Neural cell (in vitro differentiated cells): ENCODE results near the gene KIF5B. TPM values are rescaled to one million over a fixed set of nuclear protein-coding genes. Genes with fewer than 3 reads are reported as not detected.
"Not testable (repeated sequence)": the region's sequence is repeated elsewhere in the genome, so short reads cannot be mapped to it uniquely, and the experiment has no call there.

Source experiments
- H2AFZ ChIP-seq: fragments of 200-600, 300-800 bp; sonication (generic), shearing (Covaris generic); 2 replicates; pipeline ENCODE4 v1.6.0; 2014; ENCODE audit warnings: low read depth, mild to moderate bottlenecking, antibody characterized with exemption, low read length, moderate library complexity
- H3F3A ChIP-seq: fragments of 200-600 bp; shearing (Covaris generic); 2 replicates; pipeline ENCODE4 v1.6.1; 2016; ENCODE audit warnings: mild to moderate bottlenecking, moderate library complexity, mixed read lengths, antibody characterized with exemption, low read length; ENCODE audit not compliant: insufficient read depth, poor library complexity, severe bottlenecking
- H3K27ac ChIP-seq: fragments of 200-600, 300-800 bp; sonication (generic), shearing (Covaris generic); 2 replicates; pipeline ENCODE4 v1.5.1; 2014; ENCODE audit warnings: mild to moderate bottlenecking, low read length, moderate library complexity
- H3K27me3 ChIP-seq: fragments of 300-800, 200-600 bp; sonication (generic), shearing (Covaris generic); 2 replicates; pipeline ENCODE4 v1.6.0; 2014; ENCODE audit warnings: mild to moderate bottlenecking, low read depth, low read length, moderate library complexity; ENCODE audit not compliant: insufficient read depth
- H3K36me3 ChIP-seq: fragments of 300-800, 200-600 bp; sonication (generic), shearing (Covaris generic); 2 replicates; pipeline ENCODE4 v1.5.1; 2014; ENCODE audit warnings: mild to moderate bottlenecking, antibody characterized with exemption, low read length, moderate library complexity; ENCODE audit not compliant: insufficient read depth
- H3K4me2 ChIP-seq: fragments of 300-800, 200-600 bp; sonication (generic), shearing (Covaris generic); 2 replicates; pipeline ENCODE4 v1.6.0; 2014; ENCODE audit warnings: mild to moderate bottlenecking, low read length
- H3K4me3 ChIP-seq: fragments of 300-800, 200-600 bp; sonication (generic), shearing (Covaris generic); 2 replicates; pipeline ENCODE4 v1.5.1; 2014; ENCODE audit warnings: mild to moderate bottlenecking, low read length, moderate library complexity
- H3K79me2 ChIP-seq: fragments of 200-600 bp; shearing (Covaris generic); replicated peaks from 2 replicates; pipeline ENCODE4 v1.6.0; 2014; ENCODE audit warnings: mild to moderate bottlenecking, low read length, moderate library complexity; ENCODE audit not compliant: insufficient read depth
- H3K9ac ChIP-seq: fragments of 300-800, 200-600 bp; sonication (generic), shearing (Covaris generic); 2 replicates; pipeline ENCODE4 v1.6.1; 2016; ENCODE audit warnings: mild to moderate bottlenecking, low read length, mixed read lengths
- H3K9me2 ChIP-seq: fragments of 200-600 bp; shearing (Covaris generic); 2 replicates; pipeline ENCODE4 v1.6.1; 2016; ENCODE audit warnings: mild to moderate bottlenecking, low read length, mixed read lengths; ENCODE audit not compliant: insufficient read depth
- H3K9me3 ChIP-seq: fragments of 200-600, 300-800 bp; sonication (generic), shearing (Covaris generic); 2 replicates; pipeline ENCODE4 v1.6.1; 2016; ENCODE audit warnings: mild to moderate bottlenecking, mixed run types, low read length, moderate library complexity, mixed read lengths
- H4K20me1 ChIP-seq: fragments of 200-600 bp; shearing (Covaris generic); 2 replicates; pipeline ENCODE4 v1.6.1; 2016; ENCODE audit warnings: mild to moderate bottlenecking, mixed run types; ENCODE audit not compliant: insufficient read depth
- CTCF ChIP-seq: fragments of 450-650 bp; IDR thresholded peaks from 2 replicates; pipeline ENCODE4 v1.5.1; 2014; ENCODE audit warnings: antibody characterized with exemption, mild to moderate bottlenecking, moderate library complexity; ENCODE audit not compliant: poor library complexity, severe bottlenecking
- EP300 ChIP-seq: fragments of 450-650 bp; conservative IDR thresholded peaks from 2 replicates; pipeline ENCODE4 v1.6.1; 2014; ENCODE audit warnings: antibody characterized with exemption, mild to moderate bottlenecking, moderate library complexity; ENCODE audit not compliant: poor library complexity, severe bottlenecking
- EZH2 ChIP-seq: fragments of 200-600, 300-800 bp; shearing (Covaris generic), sonication (generic); IDR thresholded peaks from 2 replicates; pipeline ENCODE4 v1.6.1; 2014; ENCODE audit warnings: antibody characterized with exemption, low read length, borderline replicate concordance, mild to moderate bottlenecking; ENCODE audit not compliant: insufficient read depth, poor library complexity, severe bottlenecking
- MXI1 ChIP-seq: fragments of 450-650 bp; conservative IDR thresholded peaks from 2 replicates; pipeline ENCODE4 v1.6.1; 2014; ENCODE audit warnings: antibody characterized with exemption, mild to moderate bottlenecking; ENCODE audit not compliant: poor library complexity, severe bottlenecking
- POLR2AphosphoS5 ChIP-seq: IDR thresholded peaks from 2 replicates; pipeline ENCODE4 v1.6.1; 2012
- RAD21 ChIP-seq: fragments of 450-650 bp; conservative IDR thresholded peaks from 2 replicates; pipeline ENCODE4 v1.6.1; 2014; ENCODE audit warnings: antibody characterized with exemption, mild to moderate bottlenecking, moderate library complexity
- REST ChIP-seq: IDR thresholded peaks from 2 replicates; pipeline ENCODE4 v1.6.1; 2012; ENCODE audit warnings: borderline replicate concordance
- SMC3 ChIP-seq: fragments of 450-650 bp; conservative IDR thresholded peaks from 2 replicates; pipeline ENCODE4 v1.6.1; 2014; ENCODE audit warnings: antibody characterized with exemption, mild to moderate bottlenecking, moderate library complexity; ENCODE audit not compliant: poor library complexity
- TAF1 ChIP-seq: IDR thresholded peaks from 2 replicates; pipeline ENCODE4 v1.6.1; 2012; ENCODE audit warnings: low read depth
- polyA plus RNA-seq: library from polyadenylated mRNA; depleted of rRNA; stranded (reverse); fragments of >200 nt; gene quantifications from 2 replicates; pipeline ENCODE4 v1.2.3, GENCODE V29; 2014

KIF5B gene
- polyA plus RNA-seq, 1 donor from 2014 or later: 96.3 TPM

GRCh38 chr10:32047881-32048280 is 8.3 kb downstream of the KIF5B start:
- H4K20me1 ChIP-seq: peaks cover 13% of the 10 kb centered on the region
- H3K4me3 ChIP-seq: no peak overlapping the region
- H3K9me3 ChIP-seq: no peaks in the 10 kb centered on the region
- H2AFZ ChIP-seq: no peak overlapping the region
- peaks cover 93% of the 10 kb centered on the region for H3K79me2 ChIP-seq
- no peak for TF ChIP-seq CTCF
- H3K27ac ChIP-seq: no peak overlapping the region
- H3K9me2 ChIP-seq: no peaks in the 10 kb centered on the region
- H3K4me2 ChIP-seq: no peak overlapping the region
- no peak overlapping the region for H3K9ac ChIP-seq
- H3F3A ChIP-seq: no peaks in the 10 kb centered on the region
- H3K36me3 ChIP-seq: peaks cover 8% of the 10 kb centered on the region
- no peaks in the 10 kb centered on the region for H3K27me3 ChIP-seq

DNA sequence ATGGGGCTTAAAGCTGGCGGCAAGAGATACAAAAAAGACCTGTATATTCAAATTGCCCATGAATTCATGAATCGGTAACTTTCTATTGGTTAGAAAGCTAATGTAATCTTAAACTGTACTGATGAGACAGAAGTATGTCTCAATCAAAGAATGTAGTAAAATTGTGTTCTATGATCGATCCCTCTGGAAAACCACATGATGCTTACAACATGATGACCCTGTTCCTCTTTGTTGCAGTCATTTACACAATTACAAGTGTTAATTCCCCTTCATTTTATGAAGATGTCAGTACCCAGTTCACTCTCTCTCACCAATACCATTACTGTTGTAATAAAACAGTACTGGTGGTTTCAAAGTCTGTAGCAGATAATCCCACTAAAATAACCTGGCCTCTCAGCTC is 10.1 kb downstream of the KIF5B start:
- no peaks in the 10 kb centered on the region for H3K9me3 ChIP-seq
- H3K27ac ChIP-seq: no peak overlapping the region
- H4K20me1 ChIP-seq: peaks cover 6% of the 10 kb centered on the region

GRCh38 chr10:32042730-32043129 is 13.5 kb downstream of the KIF5B start:
- not testable (repeated sequence) for H3K9ac ChIP-seq, H3K27me3 ChIP-seq, H2AFZ ChIP-seq, H3K4me3 ChIP-seq, H3F3A ChIP-seq, H3K27ac ChIP-seq, H3K9me3 ChIP-seq, H4K20me1 ChIP-seq, H3K9me2 ChIP-seq, H3K4me2 ChIP-seq, H3K36me3 ChIP-seq
- peaks cover 76% of the 10 kb centered on the region for H3K79me2 ChIP-seq

More for the DNA sequence above, 10.1 kb downstream of the KIF5B start:
- peaks cover 8% of the 10 kb centered on the region for H3K36me3 ChIP-seq
- H2AFZ ChIP-seq: no peak overlapping the region
- H3F3A ChIP-seq: no peaks in the 10 kb centered on the region
- no peak for TF ChIP-seq EZH2
- TF ChIP-seq REST: no peak
- no peak for TF ChIP-seq EP300
- TF ChIP-seq CTCF: no peak
- TF ChIP-seq SMC3: no peak
- TF ChIP-seq MXI1: no peak
- TF ChIP-seq POLR2AphosphoS5: no peak
- no peak for TF ChIP-seq RAD21
- no peak for TF ChIP-seq TAF1
- no peak overlapping the region for H3K4me2 ChIP-seq
- H3K9me2 ChIP-seq: no peaks in the 10 kb centered on the region
- H3K9ac ChIP-seq: no peak overlapping the region
- H3K4me3 ChIP-seq: no peak overlapping the region
- H3K79me2 ChIP-seq: peaks cover 90% of the 10 kb centered on the region
- H3K27me3 ChIP-seq: no peaks in the 10 kb centered on the region
